ENCODE measurements around the gene C12orf60.

The C12orf60 gene

GRCh38 chr12:14780859-14781258, 22.6 kb upstream of the C12orf60 start:
- no peaks in the 10 kb centered on the region for H3K27me3 ChIP-seq (ENCODE audit: control insufficient read depth, low read length)
- H3K9me2 ChIP-seq (replicated peaks; ENCODE audit: control insufficient read depth, low read length) = no peaks in the 10 kb centered on the region
- H3K27ac ChIP-seq (ENCODE audit: low read depth, low read length) = no peak overlapping the region
- H3K4me2 ChIP-seq (ENCODE audit: low read length) = no peak overlapping the region
- H4K20me1 ChIP-seq (ENCODE audit: control insufficient read depth, insufficient read depth, low read depth, low read length) = no peaks in the 10 kb centered on the region
- no peaks in the 10 kb centered on the region for H3K79me2 ChIP-seq (ENCODE audit: control insufficient read depth, low read length)
- no peaks in the 10 kb centered on the region for H3K9me3 ChIP-seq (ENCODE audit: control insufficient read depth, insufficient read depth, low read length)
- H3F3A ChIP-seq (ENCODE audit: control insufficient read depth, insufficient read depth) = peaks cover 16% of the 10 kb centered on the region
- TF ChIP-seq EZH2phosphoT487 (IDR thresholded peaks at IDR 0.05; ENCODE audit: borderline replicate concordance, low read length) (no peak), CTCF (IDR thresholded peaks at IDR 0.05; ENCODE audit: low read depth, low read length, poor library complexity, severe bottlenecking) (no peak)
- H3K36me3 ChIP-seq (ENCODE audit: control insufficient read depth, low read length) = peaks cover 20% of the 10 kb centered on the region
- H3K4me3 ChIP-seq (ENCODE audit: low read length) = no peak overlapping the region
- peaks cover 23% of the 10 kb centered on the region for H3K4me1 ChIP-seq (ENCODE audit: control insufficient read depth, low read length)

GRCh38 chr12:14781563-14781962, 21.9 kb upstream of the C12orf60 start:
- no peaks in the 10 kb centered on the region for H3K9me3 ChIP-seq (ENCODE audit: control insufficient read depth, insufficient read depth, low read length)
- H3K27ac ChIP-seq (ENCODE audit: low read depth, low read length) = no peak overlapping the region
- H3F3A ChIP-seq (ENCODE audit: control insufficient read depth, insufficient read depth) = peaks cover 10% of the 10 kb centered on the region; the same call in 1 of the 2 replicates
- no peaks in the 10 kb centered on the region for H3K79me2 ChIP-seq (ENCODE audit: control insufficient read depth, low read length)
- H4K20me1 ChIP-seq (ENCODE audit: control insufficient read depth, insufficient read depth, low read depth, low read length) = no peaks in the 10 kb centered on the region
- H3K4me3 ChIP-seq (ENCODE audit: low read length) = no peak overlapping the region
- TF ChIP-seq CTCF (IDR thresholded peaks at IDR 0.05; ENCODE audit: low read depth, low read length, poor library complexity, severe bottlenecking) (no peak), EZH2phosphoT487 (IDR thresholded peaks at IDR 0.05; ENCODE audit: borderline replicate concordance, low read length) (no peak)
- peaks cover 27% of the 10 kb centered on the region for H3K36me3 ChIP-seq (ENCODE audit: control insufficient read depth, low read length)
- H3K4me1 ChIP-seq (ENCODE audit: control insufficient read depth, low read length) = peaks cover 17% of the 10 kb centered on the region
- H3K27me3 ChIP-seq (ENCODE audit: control insufficient read depth, low read length) = no peaks in the 10 kb centered on the region
- H3K4me2 ChIP-seq (ENCODE audit: low read length) = no peak overlapping the region
- no peaks in the 10 kb centered on the region for H3K9me2 ChIP-seq (replicated peaks; ENCODE audit: control insufficient read depth, low read length)

GRCh38 chr12:14782756-14783155, 20.7 kb upstream of the C12orf60 start:
- Histone ChIP-seq H3K4me1 (ENCODE audit: control insufficient read depth, low read length) (peaks cover 17% of the 10 kb centered on the region), H3K36me3 (ENCODE audit: control insufficient read depth, low read length) (peaks cover 39% of the 10 kb centered on the region), H3K4me2 (ENCODE audit: low read length) (no peak overlapping the region), H3K4me3 (ENCODE audit: low read length) (no peak overlapping the region), H3F3A (ENCODE audit: control insufficient read depth, insufficient read depth) (peaks cover 10% of the 10 kb centered on the region; the same call in 1 of the 2 replicates), H4K20me1 (ENCODE audit: control insufficient read depth, insufficient read depth, low read depth, low read length) (no peaks in the 10 kb centered on the region), H3K9me2 (replicated peaks; ENCODE audit: control insufficient read depth, low read length) (no peaks in the 10 kb centered on the region), H3K79me2 (ENCODE audit: control insufficient read depth, low read length) (no peaks in the 10 kb centered on the region), H3K9me3 (ENCODE audit: control insufficient read depth, insufficient read depth, low read length) (no peaks in the 10 kb centered on the region), H3K27ac (ENCODE audit: low read depth, low read length) (no peak overlapping the region), H3K27me3 (ENCODE audit: control insufficient read depth, low read length) (no peaks in the 10 kb centered on the region)
- no peak for TF ChIP-seq EZH2phosphoT487 (IDR thresholded peaks at IDR 0.05; ENCODE audit: borderline replicate concordance, low read length)
- no peak for TF ChIP-seq CTCF (IDR thresholded peaks at IDR 0.05; ENCODE audit: low read depth, low read length, poor library complexity, severe bottlenecking)
